ENCODE results near the gene MPP2. TPM values are rescaled to one million over a fixed set of nuclear protein-coding genes. Genes with fewer than 3 reads are reported as not detected.

Gene MPP2
- total and polyA plus RNA-seq, 9 of the 15 experiments (the other 6 are each of a cell fraction or from before 2014, with no cell fraction given), result 0.04 to 1.0 (median 0.24) TPM

DNA sequence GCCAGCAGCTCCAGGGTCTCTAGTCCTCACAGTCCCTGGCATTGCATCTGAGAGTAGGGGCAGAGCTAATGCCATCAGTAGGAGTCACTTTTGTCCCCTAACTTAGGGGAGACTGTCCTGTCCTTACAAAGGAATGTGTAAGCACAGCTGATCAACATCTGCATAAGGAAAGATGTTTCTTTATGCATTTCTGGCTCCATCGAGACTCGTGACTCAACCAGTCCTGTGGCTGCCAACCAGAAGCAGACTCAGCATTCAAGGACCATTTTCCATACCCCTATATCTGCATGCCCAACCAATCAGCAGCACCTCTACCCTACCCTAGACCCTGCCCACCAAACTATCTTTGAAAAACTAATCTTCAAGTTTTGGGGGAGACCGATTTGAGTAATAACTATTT is 8.2 kb upstream of the MPP2 start (continued):
- TF ChIP-seq, protein P1, sequence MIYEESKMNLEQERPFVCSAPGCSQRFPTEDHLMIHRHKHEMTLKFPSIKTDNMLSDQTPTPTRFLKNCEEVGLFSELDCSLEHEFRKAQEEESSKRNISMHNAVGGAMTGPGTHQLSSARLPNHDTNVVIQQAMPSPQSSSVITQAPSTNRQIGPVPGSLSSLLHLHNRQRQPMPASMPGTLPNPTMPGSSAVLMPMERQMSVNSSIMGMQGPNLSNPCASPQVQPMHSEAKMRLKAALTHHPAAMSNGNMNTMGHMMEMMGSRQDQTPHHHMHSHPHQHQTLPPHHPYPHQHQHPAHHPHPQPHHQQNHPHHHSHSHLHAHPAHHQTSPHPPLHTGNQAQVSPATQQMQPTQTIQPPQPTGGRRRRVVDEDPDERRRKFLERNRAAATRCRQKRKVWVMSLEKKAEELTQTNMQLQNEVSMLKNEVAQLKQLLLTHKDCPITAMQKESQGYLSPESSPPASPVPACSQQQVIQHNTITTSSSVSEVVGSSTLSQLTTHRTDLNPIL (CRISPR knock-in tag; IDR thresholded peaks at IDR 0.05), result no peak
- TF ChIP-seq NEUROD1 (IDR thresholded peaks at IDR 0.05; ENCODE audit: borderline replicate concordance, low read depth, low read length, partially characterized antibody) (no peak), HNRNPL (IDR thresholded peaks at IDR 0.05; ENCODE audit: low read depth, low read length) (no peak), POLR2AphosphoS5 (IDR thresholded peaks at IDR 0.05; ENCODE audit: control insufficient read depth, insufficient read depth, low read depth, low read length) (no peak)
- TF ChIP-seq, protein P2, sequence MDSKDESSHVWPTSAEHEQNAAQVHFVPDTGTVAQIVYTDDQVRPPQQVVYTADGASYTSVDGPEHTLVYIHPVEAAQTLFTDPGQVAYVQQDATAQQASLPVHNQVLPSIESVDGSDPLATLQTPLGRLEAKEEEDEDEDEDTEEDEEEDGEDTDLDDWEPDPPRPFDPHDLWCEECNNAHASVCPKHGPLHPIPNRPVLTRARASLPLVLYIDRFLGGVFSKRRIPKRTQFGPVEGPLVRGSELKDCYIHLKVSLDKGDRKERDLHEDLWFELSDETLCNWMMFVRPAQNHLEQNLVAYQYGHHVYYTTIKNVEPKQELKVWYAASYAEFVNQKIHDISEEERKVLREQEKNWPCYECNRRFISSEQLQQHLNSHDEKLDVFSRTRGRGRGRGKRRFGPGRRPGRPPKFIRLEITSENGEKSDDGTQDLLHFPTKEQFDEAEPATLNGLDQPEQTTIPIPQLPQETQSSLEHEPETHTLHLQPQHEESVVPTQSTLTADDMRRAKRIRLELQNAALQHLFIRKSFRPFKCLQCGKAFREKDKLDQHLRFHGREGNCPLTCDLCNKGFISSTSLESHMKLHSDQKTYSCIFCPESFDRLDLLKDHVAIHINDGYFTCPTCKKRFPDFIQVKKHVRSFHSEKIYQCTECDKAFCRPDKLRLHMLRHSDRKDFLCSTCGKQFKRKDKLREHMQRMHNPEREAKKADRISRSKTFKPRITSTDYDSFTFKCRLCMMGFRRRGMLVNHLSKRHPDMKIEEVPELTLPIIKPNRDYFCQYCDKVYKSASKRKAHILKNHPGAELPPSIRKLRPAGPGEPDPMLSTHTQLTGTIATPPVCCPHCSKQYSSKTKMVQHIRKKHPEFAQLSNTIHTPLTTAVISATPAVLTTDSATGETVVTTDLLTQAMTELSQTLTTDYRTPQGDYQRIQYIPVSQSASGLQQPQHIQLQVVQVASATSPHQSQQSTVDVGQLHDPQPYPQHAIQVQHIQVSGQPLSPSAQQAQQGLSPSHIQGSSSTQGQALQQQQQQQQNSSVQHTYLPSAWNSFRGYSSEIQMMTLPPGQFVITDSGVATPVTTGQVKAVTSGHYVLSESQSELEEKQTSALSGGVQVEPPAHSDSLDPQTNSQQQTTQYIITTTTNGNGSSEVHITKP (IDR thresholded peaks at IDR 0.05; ENCODE audit: partially characterized antibody), result no peak
- TF ChIP-seq, protein P3, sequence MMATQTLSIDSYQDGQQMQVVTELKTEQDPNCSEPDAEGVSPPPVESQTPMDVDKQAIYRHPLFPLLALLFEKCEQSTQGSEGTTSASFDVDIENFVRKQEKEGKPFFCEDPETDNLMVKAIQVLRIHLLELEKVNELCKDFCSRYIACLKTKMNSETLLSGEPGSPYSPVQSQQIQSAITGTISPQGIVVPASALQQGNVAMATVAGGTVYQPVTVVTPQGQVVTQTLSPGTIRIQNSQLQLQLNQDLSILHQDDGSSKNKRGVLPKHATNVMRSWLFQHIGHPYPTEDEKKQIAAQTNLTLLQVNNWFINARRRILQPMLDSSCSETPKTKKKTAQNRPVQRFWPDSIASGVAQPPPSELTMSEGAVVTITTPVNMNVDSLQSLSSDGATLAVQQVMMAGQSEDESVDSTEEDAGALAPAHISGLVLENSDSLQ (IDR thresholded peaks at IDR 0.05), result no peak

Data from K562 (cell line).